Bronchial epithelial cell (primary cell): ENCODE measurements around the gene PKD1L1. TPM values are rescaled to one million over a fixed set of nuclear protein-coding genes. Genes with fewer than 3 reads are reported as not detected.
"Not testable (repeated sequence)": the region's sequence is repeated elsewhere in the genome, so short reads cannot be mapped to it uniquely, and the experiment has no call there.

ENCODE experiments used
- DNase-seq: peaks from one replicate; pipeline ENCODE4 v3.0.0-alpha.2; 2010; ENCODE audit warnings: low read depth
- FAIRE-seq: peaks from 2 replicates; lab custom pipeline; 2011; peaks lifted over from hg19 to GRCh38; lab: Jason Lieb, UNC
- H3K27me3 ChIP-seq: 2 replicates; pipeline ENCODE4 v1.5.1; 2011; ENCODE audit warnings: low read length; ENCODE audit not compliant: control insufficient read depth, insufficient read depth
- H3K36me3 ChIP-seq: 2 replicates; pipeline ENCODE4 v1.5.1; 2011; ENCODE audit warnings: low read length; ENCODE audit not compliant: control insufficient read depth, insufficient read depth
- H3K4me3 ChIP-seq: 2 replicates; pipeline ENCODE4 v1.5.1; 2011; ENCODE audit warnings: mild to moderate bottlenecking, low read depth, low read length, control low read depth
- total RNA-seq: library from RNA; depleted of rRNA; stranded (reverse); fragments of >200 nt; gene quantifications from 2 replicates; pipeline ENCODE4 v1.2.1, GENCODE V29; 2014
- TF ChIP-seq, protein P1 (sequence below): IDR thresholded peaks from 2 replicates; pipeline ENCODE4 v1.5.1; 2011; ENCODE audit warnings: mild to moderate bottlenecking, moderate library complexity, low read length, control low read depth, inconsistent platforms; ENCODE audit not compliant: insufficient read depth, severe bottlenecking

The PKD1L1 gene
- total RNA-seq, 1 donor from 2014 or later = under 0.01 TPM

GRCh38 chr7:47803025-47803424 lies 145.2 kb downstream of the PKD1L1 start:
- DNase-seq = no peak
- FAIRE-seq = no peak
- H3K4me3 ChIP-seq = no peak overlapping the region
- no peaks in the 10 kb centered on the region for H3K27me3 ChIP-seq
- H3K36me3 ChIP-seq = no peaks in the 10 kb centered on the region
- TF ChIP-seq, protein P1, sequence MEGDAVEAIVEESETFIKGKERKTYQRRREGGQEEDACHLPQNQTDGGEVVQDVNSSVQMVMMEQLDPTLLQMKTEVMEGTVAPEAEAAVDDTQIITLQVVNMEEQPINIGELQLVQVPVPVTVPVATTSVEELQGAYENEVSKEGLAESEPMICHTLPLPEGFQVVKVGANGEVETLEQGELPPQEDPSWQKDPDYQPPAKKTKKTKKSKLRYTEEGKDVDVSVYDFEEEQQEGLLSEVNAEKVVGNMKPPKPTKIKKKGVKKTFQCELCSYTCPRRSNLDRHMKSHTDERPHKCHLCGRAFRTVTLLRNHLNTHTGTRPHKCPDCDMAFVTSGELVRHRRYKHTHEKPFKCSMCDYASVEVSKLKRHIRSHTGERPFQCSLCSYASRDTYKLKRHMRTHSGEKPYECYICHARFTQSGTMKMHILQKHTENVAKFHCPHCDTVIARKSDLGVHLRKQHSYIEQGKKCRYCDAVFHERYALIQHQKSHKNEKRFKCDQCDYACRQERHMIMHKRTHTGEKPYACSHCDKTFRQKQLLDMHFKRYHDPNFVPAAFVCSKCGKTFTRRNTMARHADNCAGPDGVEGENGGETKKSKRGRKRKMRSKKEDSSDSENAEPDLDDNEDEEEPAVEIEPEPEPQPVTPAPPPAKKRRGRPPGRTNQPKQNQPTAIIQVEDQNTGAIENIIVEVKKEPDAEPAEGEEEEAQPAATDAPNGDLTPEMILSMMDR = no peak

DNA sequence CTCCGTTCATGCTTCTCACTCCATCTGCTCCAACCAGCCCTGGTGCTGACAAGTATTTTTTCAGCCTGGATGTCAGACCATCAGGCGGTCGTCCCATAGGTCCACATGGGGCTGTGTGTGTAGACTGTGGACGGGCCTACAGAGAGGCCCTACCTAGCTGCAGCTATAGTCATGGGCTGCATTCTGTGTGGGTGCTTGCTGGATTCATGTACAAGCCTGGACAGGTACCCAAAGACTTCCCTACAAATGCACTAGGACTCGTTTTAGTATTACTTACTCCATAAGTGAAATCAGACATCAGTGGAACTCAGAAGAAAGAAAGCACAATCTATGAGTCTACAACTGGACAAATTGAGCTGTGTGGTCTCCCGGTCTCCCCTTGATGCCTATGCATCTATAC lies 146.8 kb downstream of the PKD1L1 start:
- Histone ChIP-seq H3K27me3 (no peaks in the 10 kb centered on the region), H3K36me3 (no peaks in the 10 kb centered on the region), H3K4me3 (no peak overlapping the region)
- TF ChIP-seq, protein P1 = no peak
- no peak for FAIRE-seq
- peak; percentile 87 for DNase-seq

GRCh38 chr7:47799524-47799923 lies 148.7 kb downstream of the PKD1L1 start:
- TF ChIP-seq, protein P1 = no peak
- H3K36me3 ChIP-seq = no peaks in the 10 kb centered on the region
- no peaks in the 10 kb centered on the region for H3K27me3 ChIP-seq
- no peak for FAIRE-seq
- H3K4me3 ChIP-seq = no peak overlapping the region
- DNase-seq = no peak

- TF ChIP-seq, protein P1 = no peak
- Histone ChIP-seq H3K27me3 (no peaks in the 10 kb centered on the region), H3K36me3 (no peaks in the 10 kb centered on the region), H3K4me3 (no peak overlapping the region)
- DNase-seq = no peak
- no peak for FAIRE-seq
These were observed 151.9 kb downstream of the PKD1L1 start for GRCh38 chr7:47796347-47796746.

DNA sequence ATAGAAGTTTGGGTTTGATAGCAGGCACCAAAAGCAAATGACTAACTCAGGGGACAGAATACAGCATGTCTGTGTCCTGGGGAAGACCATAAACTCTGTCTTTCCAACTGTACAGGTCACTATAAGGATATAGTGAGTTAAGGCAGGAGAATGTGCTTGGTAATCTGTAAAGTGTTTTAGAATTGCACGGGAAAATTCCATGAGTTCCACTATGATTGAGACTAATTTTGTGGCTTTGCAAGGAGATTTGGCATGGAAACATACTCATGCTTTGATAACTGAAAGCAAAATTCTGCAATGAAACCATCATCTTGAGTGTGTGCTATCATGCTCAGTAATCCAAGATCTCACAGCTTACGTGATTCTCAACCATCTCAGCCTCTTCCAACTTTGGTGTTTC lies 152.6 kb downstream of the PKD1L1 start:
- FAIRE-seq (no peak), DNase-seq (no peak)
- Histone ChIP-seq H3K36me3 (no peaks in the 10 kb centered on the region), H3K4me3 (no peak overlapping the region), H3K27me3 (no peaks in the 10 kb centered on the region)
- TF ChIP-seq, protein P1 = no peak

DNA sequence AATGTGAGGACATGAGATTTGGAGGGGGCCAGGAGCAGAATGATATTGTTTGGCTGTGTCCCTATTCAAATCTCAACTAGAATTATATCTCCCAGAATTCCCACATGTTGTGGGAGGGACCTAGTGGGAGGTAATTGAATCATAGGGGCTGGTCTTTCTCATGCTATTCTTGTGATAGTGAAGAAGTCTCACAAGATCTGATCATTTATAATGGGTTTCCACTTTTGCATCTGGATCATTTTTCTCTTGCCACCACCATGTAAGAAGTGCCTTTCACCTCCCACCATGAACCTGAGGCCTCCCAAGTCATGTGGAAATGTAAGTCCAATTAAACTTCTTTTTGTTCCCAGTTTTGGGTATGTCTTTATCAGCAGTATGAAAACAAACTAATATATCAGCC lies 153.1 kb downstream of the PKD1L1 start:
- not testable (repeated sequence) for H3K27me3 ChIP-seq, DNase-seq, FAIRE-seq, H3K4me3 ChIP-seq, H3K36me3 ChIP-seq
